Measurements from ENCODE around the gene GAREM1. TPM values are rescaled to one million over a fixed set of nuclear protein-coding genes. Genes with fewer than 3 reads are reported as not detected.

The GAREM1 gene
- total and polyA plus RNA-seq, 8 donors = 2.5 to 60.3 (median 16.2) TPM

- TF ChIP-seq POLR2A (IDR thresholded peaks at IDR 0.05) = no peak
- TF ChIP-seq POLR2AphosphoS5 (IDR thresholded peaks at IDR 0.05) = no peak
- intact Hi-C loops (cut with DNase I; ENCODE audit: low total_unique reads) = no loop called here
- no peaks in the 10 kb centered on the region for H3K27me3 ChIP-seq
- peaks cover 14 to 57% (median 37%) of the 10 kb centered on the region in 4 donors for H3K4me1 ChIP-seq
- peak overlapping the region in 1 of 5 donors; percentile 7 for H3K27ac ChIP-seq
- no peaks in the 10 kb centered on the region for H3K9me3 ChIP-seq
- no peak for DNase-seq
- 88 to 93% (median 90%) methylated on average over 4 of the region's 4 CpGs for WGBS, 5 donors
- H3K4me3 ChIP-seq = no peak overlapping the region
- H3K36me3 ChIP-seq = no peaks in the 10 kb centered on the region
These were observed 101.7 kb downstream of the GAREM1 start for GRCh38 chr18:32368991-32369390.

- Histone ChIP-seq H3K36me3 (no peaks in the 10 kb centered on the region), H3K4me3 (no peak overlapping the region), H3K27ac (peak overlapping the region in 3 of 5 donors; percentile 0 to 52 (median 27)), H3K9me3 (no peaks in the 10 kb centered on the region), H3K27me3 (no peaks in the 10 kb centered on the region), H3K4me1 (peaks cover 8 to 49% (median 31%) of the 10 kb centered on the region in 4 donors)
- intact Hi-C loops (cut with DNase I; ENCODE audit: low total_unique reads) = no loop called here
- TF ChIP-seq POLR2AphosphoS5 (IDR thresholded peaks at IDR 0.05) (peak in 1 of 3 donors; percentile 17), POLR2A (IDR thresholded peaks at IDR 0.05) (no peak)
- no peak for DNase-seq
These were observed 102.5 kb downstream of the GAREM1 start for GRCh38 chr18:32368170-32368569.

- 46 to 87% (median 83%) methylated on average over 1 of the region's 1 CpG for WGBS, 5 donors
- H3K36me3 ChIP-seq = no peaks in the 10 kb centered on the region
- intact Hi-C loops (cut with DNase I; ENCODE audit: low total_unique reads) = no loop called here
- TF ChIP-seq EP300 (IDR thresholded peaks at IDR 0.05) (no peak), POLR2A (IDR thresholded peaks at IDR 0.05) (no peak), CTCF (IDR thresholded peaks at IDR 0.05) (no peak), POLR2AphosphoS5 (IDR thresholded peaks at IDR 0.05) (no peak)
- H3K4me3 ChIP-seq = no peak overlapping the region
- H3K27me3 ChIP-seq = no peaks in the 10 kb centered on the region
- peak in 1 of 2 donors; percentile 52 for DNase-seq
- H3K27ac ChIP-seq = no peak overlapping the region
- peaks cover 0 to 38% (median 23%) of the 10 kb centered on the region in 4 donors for H3K4me1 ChIP-seq
- no peaks in the 10 kb centered on the region for H3K9me3 ChIP-seq
These were observed 103.8 kb downstream of the GAREM1 start for GRCh38 chr18:32366586-32367538.

GRCh38 chr18:32362484-32362883 lies 108.2 kb downstream of the GAREM1 start:
- whole genome bisulfite sequencing, 5 donors = 38 to 56% (median 42%) methylated on average over 1 of the region's 1 CpG
- no peaks in the 10 kb centered on the region for H3K27me3 ChIP-seq
- H3K9me3 ChIP-seq = no peaks in the 10 kb centered on the region
- H3K27ac ChIP-seq = no peak overlapping the region
- H3K36me3 ChIP-seq = no peaks in the 10 kb centered on the region
- no peak overlapping the region for H3K4me3 ChIP-seq
- peaks cover 0 to 33% (median 7%) of the 10 kb centered on the region in 4 donors for H3K4me1 ChIP-seq
- TF ChIP-seq CTCF (IDR thresholded peaks at IDR 0.05) (no peak), EP300 (IDR thresholded peaks at IDR 0.05) (no peak), POLR2A (IDR thresholded peaks at IDR 0.05) (no peak), POLR2AphosphoS5 (IDR thresholded peaks at IDR 0.05) (no peak)
- intact Hi-C loops (cut with DNase I; ENCODE audit: low total_unique reads) = no loop called here
- no peak for DNase-seq

GRCh38 chr18:32360682-32361345 lies 109.9 kb downstream of the GAREM1 start:
- H3K4me1 ChIP-seq = peaks cover 0 to 24% (median 0%) of the 10 kb centered on the region in 4 donors
- intact Hi-C loops (cut with DNase I; ENCODE audit: low total_unique reads) = no loop called here
- H3K36me3 ChIP-seq = no peaks in the 10 kb centered on the region
- TF ChIP-seq CTCF (IDR thresholded peaks at IDR 0.05) (no peak), POLR2AphosphoS5 (IDR thresholded peaks at IDR 0.05) (no peak), POLR2A (IDR thresholded peaks at IDR 0.05) (no peak), EP300 (IDR thresholded peaks at IDR 0.05) (no peak)
- peak overlapping the region in 1 of 5 donors; percentile 40 for H3K27ac ChIP-seq
- H3K9me3 ChIP-seq = no peaks in the 10 kb centered on the region
- H3K4me3 ChIP-seq = no peak overlapping the region
- H3K27me3 ChIP-seq = no peaks in the 10 kb centered on the region
- no peak for DNase-seq
- WGBS, 5 donors = 56 to 74% (median 69%) methylated on average over 4 of the region's 4 CpGs
